Testis (tissue), 2 donors: ENCODE measurements around the gene C5AR2.

Experiments
- CTCF ChIP-seq, 3 experiments: fragments of 450-650 bp in 2 of 3; fragments of 200-600 bp in 1 of 3; sonication (generic) in 1 of 3; IDR thresholded peaks; one replicate each; pipeline ENCODE4 v1.5.1; 2016 to 2019; ENCODE audit warnings: antibody characterized with exemption in 3 of 3, mild to moderate bottlenecking in 2 of 3, moderate library complexity in 1 of 3
- POLR2A ChIP-seq: fragments of 450-650 bp; IDR thresholded peaks from one replicate; pipeline ENCODE4 v1.6.1; 2017; ENCODE audit warnings: antibody characterized with exemption, mild to moderate bottlenecking, moderate library complexity

GRCh38 chr19:47296036-47296435 is 35.9 kb upstream of the C5AR2 start:
- TF ChIP-seq CTCF (IDR thresholded peaks at IDR 0.05) (peak; percentile 54 to 82 (median 77)), POLR2A (no peak)
